Vagina (tissue), 2 donors: Measurements from ENCODE around the gene FSIP1. TPM values are rescaled to one million over a fixed set of nuclear protein-coding genes. Genes with fewer than 3 reads are reported as not detected.
A peak's percentile ranks its signal among the peaks of the same experiment; 100 is the strongest.

Source experiments
- DNase-seq, 2 donors: peaks; one replicate each; pipeline ENCODE4 v3.0.0-alpha.2; 2017; ENCODE audit errors: extremely low spot score in 2 of 2
- H3K27ac ChIP-seq: fragments of 200-600 bp; sonication (generic); one replicate; pipeline ENCODE4 v1.5.1; 2019
- H3K27me3 ChIP-seq: fragments of 200-600 bp; sonication (generic); one replicate; pipeline ENCODE4 v1.5.1; 2019
- H3K36me3 ChIP-seq, 2 donors: fragments of 200-600 bp; sonication (generic); one replicate each; pipeline ENCODE4 v1.5.1; 2017 to 2019
- H3K4me1 ChIP-seq: fragments of 200-600 bp; sonication (generic); one replicate; pipeline ENCODE4 v1.5.1; 2019
- H3K4me3 ChIP-seq, 2 donors: fragments of 200-600 bp; sonication (generic); 1 replicate in 1 of 2; 2 replicates in 1 of 2; pipeline ENCODE4 v1.5.1; 2016 to 2019
- H3K9me3 ChIP-seq: fragments of 200-600 bp; sonication (generic); one replicate; pipeline ENCODE4 v1.5.1; 2019
- CTCF ChIP-seq, 3 experiments: fragments of 450-650 bp in 2 of 3; fragments of 200-600 bp in 1 of 3; sonication (generic) in 1 of 3; IDR thresholded peaks; one replicate each; pipeline ENCODE4 v1.5.1; 2017 to 2019; ENCODE audit warnings: antibody characterized with exemption in 3 of 3, mild to moderate bottlenecking in 2 of 3, moderate library complexity in 2 of 3
- POLR2A ChIP-seq, 2 donors: fragments of 450-650 bp; IDR thresholded peaks; one replicate each; pipeline ENCODE4 v1.6.1; 2017; ENCODE audit warnings: antibody characterized with exemption in 2 of 2, mild to moderate bottlenecking in 2 of 2, moderate library complexity in 2 of 2
- POLR2AphosphoS5 ChIP-seq, 2 donors: sonication (generic); formaldehyde crosslinking; IDR thresholded peaks; one replicate each; pipeline ENCODE4 v1.9.0; 2017; ENCODE audit warnings: antibody characterized with exemption in 2 of 2, mild to moderate bottlenecking in 2 of 2, low read depth in 1 of 2; ENCODE audit not compliant: insufficient read depth in 1 of 2
- intact Hi-C: fragments of 100-400 bp; cut with DNase I; formaldehyde crosslinking; loops from one replicate; pipeline ENCODE4 v1.15.1; 2023
- total RNA-seq: library from RNA; depleted of rRNA; stranded (reverse); fragments of >200 nt; gene quantifications from one replicate; pipeline ENCODE4 v1.2.3, GENCODE V29; 2016

FSIP1 gene
- total RNA-seq, 1 donor from 2014 or later: 0.98 TPM

- Histone ChIP-seq H3K27me3 (no peaks in the 10 kb centered on the region), H3K36me3 (peaks cover 0 to 99% of the 10 kb centered on the region in 2 donors), H3K4me3 (no peak overlapping the region), H3K27ac (no peak overlapping the region), H3K4me1 (peaks cover 17% of the 10 kb centered on the region), H3K9me3 (no peaks in the 10 kb centered on the region)
- intact Hi-C loops: loop anchor here (10.0 kb wide), 1 partner anchor 775 kb away; no protein-coding TSS in a partner anchor
- no peak for TF ChIP-seq POLR2AphosphoS5 (IDR thresholded peaks at IDR 0.05; ENCODE audit: insufficient read depth in 1 of 2, low read depth in 1 of 2)
- TF ChIP-seq POLR2A (IDR thresholded peaks at IDR 0.05): no peak
- no peak for TF ChIP-seq CTCF (IDR thresholded peaks at IDR 0.05)
- DNase-seq: no peak
Measured at GRCh38 chr15:39589815-39590644, 192.6 kb downstream of the FSIP1 start.

GRCh38 chr15:39589193-39589814 is 193.3 kb downstream of the FSIP1 start:
- H3K27me3 ChIP-seq: no peaks in the 10 kb centered on the region
- no peak overlapping the region for H3K27ac ChIP-seq
- H3K36me3 ChIP-seq: peaks cover 0 to 100% of the 10 kb centered on the region in 2 donors
- no peaks in the 10 kb centered on the region for H3K9me3 ChIP-seq
- TF ChIP-seq CTCF (IDR thresholded peaks at IDR 0.05) (no peak), POLR2A (IDR thresholded peaks at IDR 0.05) (no peak), POLR2AphosphoS5 (IDR thresholded peaks at IDR 0.05; ENCODE audit: insufficient read depth in 1 of 2, low read depth in 1 of 2) (no peak)
- intact Hi-C loops: loop anchor here (10.0 kb wide), 1 partner anchor 775 kb away; no protein-coding TSS in a partner anchor
- H3K4me1 ChIP-seq: peaks cover 24% of the 10 kb centered on the region
- no peak overlapping the region for H3K4me3 ChIP-seq
- DNase-seq: no peak

- intact Hi-C loops: loop anchor here (10.0 kb wide), 1 partner anchor 774 kb away; no protein-coding TSS in a partner anchor
- H3K36me3 ChIP-seq: peaks cover 0 to 99% of the 10 kb centered on the region in 2 donors
Measured at GRCh38 chr15:39588531-39589192, 194.0 kb downstream of the FSIP1 start.

GRCh38 chr15:39587731-39588530 is 194.7 kb downstream of the FSIP1 start:
- H3K36me3 ChIP-seq: peaks cover 0 to 99% of the 10 kb centered on the region in 2 donors
- peaks cover 33% of the 10 kb centered on the region for H3K4me1 ChIP-seq
- intact Hi-C loops: loop anchor here (10.0 kb wide), 1 partner anchor 773 kb away; no protein-coding TSS in a partner anchor
- H3K4me3 ChIP-seq: no peak overlapping the region
- H3K27ac ChIP-seq: no peak overlapping the region
- no peak for TF ChIP-seq CTCF (IDR thresholded peaks at IDR 0.05)
- peak in 1 of 2 donors; percentile 34 for TF ChIP-seq POLR2AphosphoS5 (IDR thresholded peaks at IDR 0.05; ENCODE audit: insufficient read depth in 1 of 2, low read depth in 1 of 2)
- no peak for TF ChIP-seq POLR2A (IDR thresholded peaks at IDR 0.05)
- no peak for DNase-seq
- no peaks in the 10 kb centered on the region for H3K27me3 ChIP-seq
- H3K9me3 ChIP-seq: no peaks in the 10 kb centered on the region

More at GRCh38 chr15:39588531-39589192, 194.0 kb downstream of the FSIP1 start:
- H3K27ac ChIP-seq: no peak overlapping the region
- DNase-seq: no peak
- no peaks in the 10 kb centered on the region for H3K27me3 ChIP-seq
- no peak overlapping the region for H3K4me3 ChIP-seq
- peaks cover 30% of the 10 kb centered on the region for H3K4me1 ChIP-seq
- H3K9me3 ChIP-seq: no peaks in the 10 kb centered on the region
- TF ChIP-seq POLR2A (IDR thresholded peaks at IDR 0.05) (no peak), CTCF (IDR thresholded peaks at IDR 0.05) (no peak), POLR2AphosphoS5 (IDR thresholded peaks at IDR 0.05; ENCODE audit: insufficient read depth in 1 of 2, low read depth in 1 of 2) (no peak)
